ENCODE results near the gene SEPTIN11. TPM values are rescaled to one million over a fixed set of nuclear protein-coding genes. Genes with fewer than 3 reads are reported as not detected.

Gene SEPTIN11
- polyA plus RNA-seq, 3 donors: 3.2 to 14.8 (median 8.8) TPM

GRCh38 chr4:76930685-76931084 lies 18.9 kb upstream of the SEPTIN11 start:
- H3K4me1 ChIP-seq (ENCODE audit: control insufficient read depth in 1 of 2, insufficient read depth in 2 of 2, low read length in 2 of 2): no peaks in the 10 kb centered on the region
- no peaks in the 10 kb centered on the region for H3K9me3 ChIP-seq (replicated peaks in 1 of 2; ENCODE audit: control insufficient read depth in 1 of 2, insufficient read depth in 1 of 2, low read length in 2 of 2)
- WGBS (ENCODE audit: insufficient coverage): no CpG with 5 or more reads among the region's 2 CpGs
- H3K9ac ChIP-seq (ENCODE audit: insufficient read depth, low read length, poor library complexity, severe bottlenecking): no peak overlapping the region
- Mint-ChIP-seq H3K9me3 (no peaks in the 10 kb centered on the region), H3K4me1 (no peaks in the 10 kb centered on the region), H3K27ac (no peak overlapping the region), H3K27me3 (ENCODE audit: low read depth in 3 of 3) (peaks cover 0 to 2% (median 2%) of the 10 kb centered on the region in 3 donors), H3K36me3 (no peaks in the 10 kb centered on the region), H3K4me3 (no peak overlapping the region)
- no peak for TF ChIP-seq CTCF (IDR thresholded peaks at IDR 0.05)
- H3K79me2 ChIP-seq (ENCODE audit: insufficient read depth, low read length): no peaks in the 10 kb centered on the region
- no peaks in the 10 kb centered on the region for H3K27me3 ChIP-seq (ENCODE audit: control insufficient read depth in 2 of 2, insufficient read depth in 2 of 2, low read length in 2 of 2)
- no peak overlapping the region for H3K4me2 ChIP-seq (replicated peaks; ENCODE audit: extremely low read depth, low read length, poor library complexity, severe bottlenecking)
- H4K20me1 ChIP-seq (ENCODE audit: insufficient read depth, low read length): no peaks in the 10 kb centered on the region
- no peak overlapping the region for H2AFZ ChIP-seq (ENCODE audit: insufficient read depth, low read depth, low read length, poor library complexity, severe bottlenecking)
- intact Hi-C loops (cut with micrococcal nuclease): no loop called here
- H3K36me3 ChIP-seq (replicated peaks in 1 of 2; ENCODE audit: control insufficient read depth in 1 of 2, insufficient read depth in 2 of 2, low read length in 2 of 2): no peaks in the 10 kb centered on the region
- no peak overlapping the region for H3K4me3 ChIP-seq (replicated peaks in 1 of 3; ENCODE audit: low read depth in 2 of 3, low read length in 3 of 3)
- H3K27ac ChIP-seq (ENCODE audit: low read depth in 1 of 2, low read length in 2 of 2): no peak overlapping the region
- no peak for DNase-seq

- Histone ChIP-seq H3K9me3 (replicated peaks in 1 of 2; ENCODE audit: control insufficient read depth in 1 of 2, insufficient read depth in 1 of 2, low read length in 2 of 2) (no peaks in the 10 kb centered on the region), H3K4me1 (ENCODE audit: control insufficient read depth in 1 of 2, insufficient read depth in 2 of 2, low read length in 2 of 2) (no peaks in the 10 kb centered on the region), H3K27ac (ENCODE audit: low read depth in 1 of 2, low read length in 2 of 2) (no peak overlapping the region), H3K4me2 (replicated peaks; ENCODE audit: extremely low read depth, low read length, poor library complexity, severe bottlenecking) (no peak overlapping the region), H3K27me3 (ENCODE audit: control insufficient read depth in 2 of 2, insufficient read depth in 2 of 2, low read length in 2 of 2) (no peaks in the 10 kb centered on the region), H4K20me1 (ENCODE audit: insufficient read depth, low read length) (no peaks in the 10 kb centered on the region), H3K4me3 (replicated peaks in 1 of 3; ENCODE audit: low read depth in 2 of 3, low read length in 3 of 3) (no peak overlapping the region), H3K36me3 (replicated peaks in 1 of 2; ENCODE audit: control insufficient read depth in 1 of 2, insufficient read depth in 2 of 2, low read length in 2 of 2) (no peaks in the 10 kb centered on the region), H3K9ac (ENCODE audit: insufficient read depth, low read length, poor library complexity, severe bottlenecking) (no peak overlapping the region), H2AFZ (ENCODE audit: insufficient read depth, low read depth, low read length, poor library complexity, severe bottlenecking) (no peak overlapping the region), H3K79me2 (ENCODE audit: insufficient read depth, low read length) (no peaks in the 10 kb centered on the region)
- no peaks in the 10 kb centered on the region for H3K36me3 Mint-ChIP-seq
- TF ChIP-seq CTCF (IDR thresholded peaks at IDR 0.05): no peak
- no peaks in the 10 kb centered on the region for H3K4me1 Mint-ChIP-seq
- H3K27ac Mint-ChIP-seq: no peak overlapping the region
- no peak for DNase-seq
- H3K4me3 Mint-ChIP-seq: no peak overlapping the region
- H3K9me3 Mint-ChIP-seq: no peaks in the 10 kb centered on the region
- intact Hi-C loops (cut with micrococcal nuclease): no loop called here
- H3K27me3 Mint-ChIP-seq (ENCODE audit: low read depth in 3 of 3): peaks cover 0 to 2% (median 2%) of the 10 kb centered on the region in 3 donors
Measured at GRCh38 chr4:76931087-76931486, 18.5 kb upstream of the SEPTIN11 start.
